OCI-LY3 (cell line): ENCODE data around the gene ALKAL2.

Experiments
- EZH2phosphoT487 ChIP-seq: fragments of 200-600 bp; shearing (Covaris generic); IDR thresholded peaks from 2 replicates; pipeline ENCODE4 v1.6.1; 2018; ENCODE audit warnings: antibody characterized with exemption, mixed run types, low read depth
- TF ChIP-seq, protein P1 (sequence below): fragments of 200-600, 300-600 bp; sonication (generic); IDR thresholded peaks from 2 replicates; pipeline ENCODE4 v1.5.1; 2014; ENCODE audit warnings: antibody characterized with exemption, low read length, low read depth

DNA sequence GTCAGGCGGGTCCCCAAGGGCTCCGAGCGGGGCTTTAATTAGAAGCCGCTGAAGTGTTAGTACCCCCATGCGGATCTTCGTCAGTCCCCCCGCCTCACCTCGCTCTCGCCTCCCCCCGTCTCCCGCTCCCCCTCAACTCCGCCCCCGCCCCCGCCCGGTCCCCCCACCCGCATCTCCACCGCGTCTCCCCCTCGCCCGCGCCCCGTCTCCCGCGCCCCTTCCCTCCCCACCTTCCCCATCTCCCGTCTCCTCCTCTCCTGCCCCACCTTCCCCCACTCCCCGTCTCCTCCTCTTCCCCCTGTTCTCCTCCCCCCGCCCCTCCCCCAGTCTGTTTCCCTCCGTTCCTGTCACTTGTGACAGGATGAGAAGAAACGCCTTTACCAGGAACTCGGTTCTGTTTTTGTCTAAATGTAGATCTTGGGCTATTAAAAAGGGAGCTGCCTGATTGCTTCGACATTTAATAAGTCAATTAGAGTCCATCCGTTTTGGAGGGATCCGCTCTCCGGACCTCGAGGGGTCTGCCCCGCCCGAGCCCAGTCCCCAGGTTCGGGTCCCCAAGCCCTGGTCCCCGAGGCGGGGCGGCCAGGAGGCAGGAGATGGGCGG is 969 bp upstream of the ALKAL2 start:
- TF ChIP-seq, protein P1, sequence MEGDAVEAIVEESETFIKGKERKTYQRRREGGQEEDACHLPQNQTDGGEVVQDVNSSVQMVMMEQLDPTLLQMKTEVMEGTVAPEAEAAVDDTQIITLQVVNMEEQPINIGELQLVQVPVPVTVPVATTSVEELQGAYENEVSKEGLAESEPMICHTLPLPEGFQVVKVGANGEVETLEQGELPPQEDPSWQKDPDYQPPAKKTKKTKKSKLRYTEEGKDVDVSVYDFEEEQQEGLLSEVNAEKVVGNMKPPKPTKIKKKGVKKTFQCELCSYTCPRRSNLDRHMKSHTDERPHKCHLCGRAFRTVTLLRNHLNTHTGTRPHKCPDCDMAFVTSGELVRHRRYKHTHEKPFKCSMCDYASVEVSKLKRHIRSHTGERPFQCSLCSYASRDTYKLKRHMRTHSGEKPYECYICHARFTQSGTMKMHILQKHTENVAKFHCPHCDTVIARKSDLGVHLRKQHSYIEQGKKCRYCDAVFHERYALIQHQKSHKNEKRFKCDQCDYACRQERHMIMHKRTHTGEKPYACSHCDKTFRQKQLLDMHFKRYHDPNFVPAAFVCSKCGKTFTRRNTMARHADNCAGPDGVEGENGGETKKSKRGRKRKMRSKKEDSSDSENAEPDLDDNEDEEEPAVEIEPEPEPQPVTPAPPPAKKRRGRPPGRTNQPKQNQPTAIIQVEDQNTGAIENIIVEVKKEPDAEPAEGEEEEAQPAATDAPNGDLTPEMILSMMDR: no peak
- no peak for TF ChIP-seq EZH2phosphoT487
